ENCODE measurements around the gene CFAP161.
A peak's percentile ranks its signal among the peaks of the same experiment; 100 is the strongest.

CFAP161 gene

GRCh38 chr15:81161160-81161673 lies 27.1 kb downstream of the CFAP161 start:
- H3K4me1 ChIP-seq (ENCODE audit: control insufficient read depth, insufficient read depth, low read length): peaks cover 36% of the 10 kb centered on the region
- no peaks in the 10 kb centered on the region for H3K9me3 ChIP-seq (ENCODE audit: control insufficient read depth, low read length)
- DNase-seq (ENCODE audit: low read depth): peak; percentile 11
- no peaks in the 10 kb centered on the region for H3K36me3 ChIP-seq (ENCODE audit: control insufficient read depth, insufficient read depth, low read length, severe bottlenecking)
- no peaks in the 10 kb centered on the region for H3K27me3 ChIP-seq (replicated peaks; ENCODE audit: control insufficient read depth, insufficient read depth, low read length)
- no peak overlapping the region for H3K4me3 ChIP-seq (ENCODE audit: low read length)
- no peak overlapping the region for H3K9ac ChIP-seq (ENCODE audit: low read length)

DNA sequence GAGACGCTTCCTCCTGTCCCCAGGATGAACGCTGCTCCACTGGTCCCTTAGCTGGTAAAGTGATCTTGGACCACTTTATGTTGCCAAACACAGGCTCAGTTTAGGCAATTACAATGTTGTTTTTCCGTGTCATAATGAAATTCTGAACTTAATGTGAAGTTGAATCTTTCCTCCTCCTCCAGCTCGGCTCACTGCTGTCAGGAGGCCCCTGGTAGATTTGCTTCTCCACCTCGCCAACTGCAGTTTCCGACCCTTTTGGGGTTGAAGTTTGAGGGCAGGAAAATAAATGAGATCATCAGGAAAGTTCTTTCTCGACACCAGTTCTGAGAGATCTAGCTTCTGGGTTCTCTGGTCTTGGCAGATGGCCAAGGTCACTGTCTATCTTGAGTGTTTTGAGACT lies 27.8 kb downstream of the CFAP161 start:
- Histone ChIP-seq H3K9me3 (ENCODE audit: control insufficient read depth, low read length) (no peaks in the 10 kb centered on the region), H3K9ac (ENCODE audit: low read length) (no peak overlapping the region), H3K36me3 (ENCODE audit: control insufficient read depth, insufficient read depth, low read length, severe bottlenecking) (no peaks in the 10 kb centered on the region), H3K27me3 (replicated peaks; ENCODE audit: control insufficient read depth, insufficient read depth, low read length) (no peaks in the 10 kb centered on the region), H3K4me1 (ENCODE audit: control insufficient read depth, insufficient read depth, low read length) (peaks cover 39% of the 10 kb centered on the region), H3K4me3 (ENCODE audit: low read length) (no peak overlapping the region)
- no peak for DNase-seq (ENCODE audit: low read depth)

- DNase-seq (ENCODE audit: low read depth): peak; percentile 82
- no peaks in the 10 kb centered on the region for H3K27me3 ChIP-seq (replicated peaks; ENCODE audit: control insufficient read depth, insufficient read depth, low read length)
- no peaks in the 10 kb centered on the region for H3K36me3 ChIP-seq (ENCODE audit: control insufficient read depth, insufficient read depth, low read length, severe bottlenecking)
- H3K4me3 ChIP-seq (ENCODE audit: low read length): no peak overlapping the region
- H3K9me3 ChIP-seq (ENCODE audit: control insufficient read depth, low read length): no peaks in the 10 kb centered on the region
- H3K4me1 ChIP-seq (ENCODE audit: control insufficient read depth, insufficient read depth, low read length): peaks cover 38% of the 10 kb centered on the region
- H3K9ac ChIP-seq (ENCODE audit: low read length): peak overlapping the region; percentile 16
Observed at GRCh38 chr15:81163961-81164800, 30.1 kb downstream of the CFAP161 start.

- no peak for DNase-seq (ENCODE audit: low read depth)
- Histone ChIP-seq H3K9me3 (ENCODE audit: control insufficient read depth, low read length) (no peaks in the 10 kb centered on the region), H3K4me1 (ENCODE audit: control insufficient read depth, insufficient read depth, low read length) (peaks cover 36% of the 10 kb centered on the region), H3K4me3 (ENCODE audit: low read length) (no peak overlapping the region), H3K36me3 (ENCODE audit: control insufficient read depth, insufficient read depth, low read length, severe bottlenecking) (no peaks in the 10 kb centered on the region), H3K9ac (ENCODE audit: low read length) (no peak overlapping the region), H3K27me3 (replicated peaks; ENCODE audit: control insufficient read depth, insufficient read depth, low read length) (no peaks in the 10 kb centered on the region)
Observed at GRCh38 chr15:81165535-81165934, 31.5 kb downstream of the CFAP161 start.

GRCh38 chr15:81166636-81167305 lies 32.7 kb downstream of the CFAP161 start:
- no peaks in the 10 kb centered on the region for H3K36me3 ChIP-seq (ENCODE audit: control insufficient read depth, insufficient read depth, low read length, severe bottlenecking)
- peak overlapping the region; percentile 44 for H3K4me3 ChIP-seq (ENCODE audit: low read length)
- no peak overlapping the region for H3K9ac ChIP-seq (ENCODE audit: low read length)
- H3K4me1 ChIP-seq (ENCODE audit: control insufficient read depth, insufficient read depth, low read length): peaks cover 34% of the 10 kb centered on the region
- DNase-seq (ENCODE audit: low read depth): no peak
- no peaks in the 10 kb centered on the region for H3K9me3 ChIP-seq (ENCODE audit: control insufficient read depth, low read length)
- H3K27me3 ChIP-seq (replicated peaks; ENCODE audit: control insufficient read depth, insufficient read depth, low read length): no peaks in the 10 kb centered on the region

DNA sequence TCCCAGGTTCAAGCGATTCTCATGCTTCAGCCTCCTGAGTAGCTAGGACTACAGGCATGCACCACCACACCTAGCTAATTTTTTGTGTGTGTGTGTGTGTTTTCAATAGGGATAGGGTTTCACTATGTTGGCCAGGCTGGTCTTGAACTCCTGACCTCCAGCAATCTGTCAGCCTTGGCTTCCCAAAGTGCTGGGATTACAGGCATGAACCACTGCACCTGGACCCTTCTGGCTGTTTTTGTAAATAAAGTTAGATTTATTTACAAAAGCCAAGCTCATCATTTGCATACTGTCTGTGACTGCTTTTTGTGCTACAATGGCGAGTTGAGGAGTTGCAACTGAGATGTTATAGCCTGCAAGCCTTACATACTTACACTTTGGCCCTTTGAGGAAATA lies 34.1 kb downstream of the CFAP161 start:
- DNase-seq (ENCODE audit: low read depth): no peak
- no peaks in the 10 kb centered on the region for H3K27me3 ChIP-seq (replicated peaks; ENCODE audit: control insufficient read depth, insufficient read depth, low read length)
- H3K36me3 ChIP-seq (ENCODE audit: control insufficient read depth, insufficient read depth, low read length, severe bottlenecking): no peaks in the 10 kb centered on the region
- peaks cover 34% of the 10 kb centered on the region for H3K4me1 ChIP-seq (ENCODE audit: control insufficient read depth, insufficient read depth, low read length)
- no peak overlapping the region for H3K9ac ChIP-seq (ENCODE audit: low read length)
- no peak overlapping the region for H3K4me3 ChIP-seq (ENCODE audit: low read length)
- H3K9me3 ChIP-seq (ENCODE audit: control insufficient read depth, low read length): no peaks in the 10 kb centered on the region

GRCh38 chr15:81168644-81169043 lies 34.6 kb downstream of the CFAP161 start:
- Histone ChIP-seq H3K4me1 (ENCODE audit: control insufficient read depth, insufficient read depth, low read length) (peaks cover 34% of the 10 kb centered on the region), H3K9ac (ENCODE audit: low read length) (no peak overlapping the region), H3K4me3 (ENCODE audit: low read length) (no peak overlapping the region), H3K9me3 (ENCODE audit: control insufficient read depth, low read length) (no peaks in the 10 kb centered on the region), H3K27me3 (replicated peaks; ENCODE audit: control insufficient read depth, insufficient read depth, low read length) (no peaks in the 10 kb centered on the region), H3K36me3 (ENCODE audit: control insufficient read depth, insufficient read depth, low read length, severe bottlenecking) (no peaks in the 10 kb centered on the region)
- no peak for DNase-seq (ENCODE audit: low read depth)

DNA sequence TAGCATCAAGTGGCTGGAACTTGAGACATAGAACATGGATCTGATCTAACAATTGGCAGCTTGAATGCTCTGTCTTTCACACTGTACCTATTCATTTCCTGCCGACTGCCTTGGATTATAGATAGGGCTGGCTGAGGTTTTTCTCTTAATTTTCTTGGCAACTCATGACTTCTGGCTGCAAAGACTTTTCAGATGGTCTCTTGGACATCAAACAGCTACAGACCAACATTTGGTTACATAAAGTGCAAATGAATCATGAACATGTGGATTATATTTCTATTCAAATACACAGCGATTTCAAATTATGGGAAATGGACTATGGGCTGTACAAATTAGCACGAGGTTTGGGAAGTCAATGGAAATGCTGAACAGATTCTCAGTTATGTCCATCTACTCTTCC lies 36.4 kb downstream of the CFAP161 start:
- Histone ChIP-seq H3K4me3 (ENCODE audit: low read length) (no peak overlapping the region), H3K4me1 (ENCODE audit: control insufficient read depth, insufficient read depth, low read length) (peaks cover 23% of the 10 kb centered on the region), H3K27me3 (replicated peaks; ENCODE audit: control insufficient read depth, insufficient read depth, low read length) (no peaks in the 10 kb centered on the region), H3K36me3 (ENCODE audit: control insufficient read depth, insufficient read depth, low read length, severe bottlenecking) (no peaks in the 10 kb centered on the region), H3K9ac (ENCODE audit: low read length) (no peak overlapping the region), H3K9me3 (ENCODE audit: control insufficient read depth, low read length) (no peaks in the 10 kb centered on the region)
- DNase-seq (ENCODE audit: low read depth): peak; percentile 42

DNA sequence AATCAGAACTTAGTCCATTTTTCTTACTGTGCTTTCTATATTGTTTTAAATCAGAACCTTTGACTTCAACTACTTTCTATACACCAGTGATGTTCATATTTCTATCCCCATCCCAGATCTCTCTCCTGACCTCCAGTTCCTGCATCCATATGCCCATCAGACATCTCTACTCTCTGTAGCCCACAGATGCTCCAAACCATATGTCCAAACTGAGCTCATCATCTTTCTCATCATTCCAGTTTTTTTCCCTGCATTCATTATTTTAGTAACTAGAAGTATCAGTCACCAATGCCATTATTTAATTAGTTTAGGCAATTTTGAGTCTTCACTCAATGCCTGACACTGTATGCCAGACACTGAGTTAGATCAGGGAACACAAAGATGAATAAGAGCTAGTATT lies 37.2 kb downstream of the CFAP161 start:
- H3K9me3 ChIP-seq (ENCODE audit: control insufficient read depth, low read length): no peaks in the 10 kb centered on the region
- no peak overlapping the region for H3K9ac ChIP-seq (ENCODE audit: low read length)
- H3K36me3 ChIP-seq (ENCODE audit: control insufficient read depth, insufficient read depth, low read length, severe bottlenecking): no peaks in the 10 kb centered on the region
- DNase-seq (ENCODE audit: low read depth): no peak
- no peak overlapping the region for H3K4me3 ChIP-seq (ENCODE audit: low read length)
- no peaks in the 10 kb centered on the region for H3K27me3 ChIP-seq (replicated peaks; ENCODE audit: control insufficient read depth, insufficient read depth, low read length)
- peaks cover 28% of the 10 kb centered on the region for H3K4me1 ChIP-seq (ENCODE audit: control insufficient read depth, insufficient read depth, low read length)

DNA sequence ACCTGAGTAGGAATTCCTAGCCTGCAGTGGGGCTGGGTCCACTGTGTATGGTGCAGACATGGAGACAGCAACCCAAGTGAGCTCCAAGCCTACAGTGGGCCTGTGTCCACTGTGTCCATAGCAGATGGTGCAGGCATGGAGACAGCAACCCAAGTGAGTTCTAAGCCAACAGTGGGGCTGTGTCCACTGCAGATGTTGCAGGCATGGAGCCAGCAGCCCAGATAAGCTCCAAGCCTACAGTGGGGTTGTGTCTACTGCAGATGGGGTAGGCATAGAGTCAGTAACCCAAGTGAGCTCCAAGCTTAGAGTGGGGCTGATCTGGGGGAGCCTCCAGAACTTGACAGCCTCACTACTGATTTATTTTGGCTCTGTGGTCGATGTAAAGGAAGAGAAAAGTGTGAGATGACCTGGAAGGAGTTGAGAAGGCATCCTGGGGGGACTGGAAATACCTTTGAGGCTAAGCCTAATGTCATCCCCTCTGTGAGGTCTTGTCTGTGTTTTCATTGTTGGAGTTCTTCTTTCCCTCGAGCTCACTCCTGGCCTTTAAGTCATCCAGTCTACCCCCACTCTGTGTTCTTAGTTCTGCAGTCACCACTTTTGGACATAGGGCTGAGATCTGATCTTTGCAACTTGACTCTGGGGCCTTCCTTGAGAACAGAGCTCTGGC lies 40.2 kb downstream of the CFAP161 start:
- DNase-seq (ENCODE audit: low read depth): no peak
- H3K9me3 ChIP-seq (ENCODE audit: control insufficient read depth, low read length): no peaks in the 10 kb centered on the region

DNA sequence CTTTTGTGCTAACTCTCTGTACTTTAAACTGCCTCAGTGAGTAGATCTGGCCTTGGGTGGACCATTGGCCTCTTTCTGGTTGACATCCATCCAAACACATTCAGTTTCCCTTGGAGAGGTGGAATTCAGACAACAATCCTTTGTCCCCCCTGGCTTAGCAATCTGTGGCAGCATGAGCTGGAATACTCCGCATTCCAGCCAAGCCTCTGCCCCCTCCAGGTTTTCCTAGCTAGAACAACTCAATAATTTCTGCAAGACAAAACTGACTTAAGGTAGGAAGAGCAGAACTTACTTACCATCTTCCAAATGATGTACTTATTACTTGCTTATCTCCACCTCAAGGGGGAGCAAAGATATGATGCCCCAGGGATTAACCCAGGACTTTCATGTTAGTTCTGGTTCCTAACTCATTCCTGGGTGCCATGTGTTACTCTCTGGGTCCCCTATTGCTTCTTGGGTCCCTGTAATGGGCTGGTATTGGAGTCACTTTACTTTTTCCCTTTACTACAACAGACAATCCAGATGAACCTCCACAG lies 40.8 kb downstream of the CFAP161 start:
- Histone ChIP-seq H3K27me3 (replicated peaks; ENCODE audit: control insufficient read depth, insufficient read depth, low read length) (no peaks in the 10 kb centered on the region), H3K4me3 (ENCODE audit: low read length) (no peak overlapping the region), H3K36me3 (ENCODE audit: control insufficient read depth, insufficient read depth, low read length, severe bottlenecking) (no peaks in the 10 kb centered on the region), H3K9ac (ENCODE audit: low read length) (no peak overlapping the region), H3K4me1 (ENCODE audit: control insufficient read depth, insufficient read depth, low read length) (peaks cover 19% of the 10 kb centered on the region), H3K9me3 (ENCODE audit: control insufficient read depth, low read length) (no peaks in the 10 kb centered on the region)
- DNase-seq (ENCODE audit: low read depth): no peak

More for the DNA sequence above, 40.2 kb downstream of the CFAP161 start:
- H3K36me3 ChIP-seq (ENCODE audit: control insufficient read depth, insufficient read depth, low read length, severe bottlenecking): no peaks in the 10 kb centered on the region
- no peak overlapping the region for H3K4me3 ChIP-seq (ENCODE audit: low read length)
- no peaks in the 10 kb centered on the region for H3K27me3 ChIP-seq (replicated peaks; ENCODE audit: control insufficient read depth, insufficient read depth, low read length)
- peaks cover 19% of the 10 kb centered on the region for H3K4me1 ChIP-seq (ENCODE audit: control insufficient read depth, insufficient read depth, low read length)
- H3K9ac ChIP-seq (ENCODE audit: low read length): no peak overlapping the region
